Measurements from ENCODE around the gene BUD23.
"Not testable (repeated sequence)": the region's sequence is repeated elsewhere in the genome, so short reads cannot be mapped to it uniquely, and the experiment has no call there.

BUD23 gene

GRCh38 chr7:73668103-73668885 is 15.1 kb upstream of the BUD23 start:
- peak; percentile 26 for DNase-seq (ENCODE audit: low read depth)

DNA sequence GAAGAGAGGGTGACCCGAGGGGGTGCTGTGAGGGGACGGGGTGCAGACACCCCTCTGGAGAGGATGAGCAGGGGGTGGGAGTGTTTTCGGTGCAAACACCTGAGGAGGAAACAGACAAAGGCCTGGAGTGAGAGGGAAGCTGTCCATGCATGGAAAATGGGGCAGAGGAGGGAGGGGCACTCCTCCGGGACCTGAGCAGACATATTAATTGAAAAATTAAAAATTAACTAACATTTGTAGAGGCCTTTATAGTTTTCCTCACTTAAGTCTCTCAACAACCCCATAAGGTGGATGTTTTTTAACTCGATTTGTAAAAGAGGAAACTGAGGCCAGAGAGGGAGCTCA is 14.5 kb upstream of the BUD23 start:
- DNase-seq (ENCODE audit: low read depth) = no peak

- DNase-seq (ENCODE audit: low read depth) = no peak
These were observed 14.1 kb upstream of the BUD23 start for GRCh38 chr7:73669288-73669701.

GRCh38 chr7:73669858-73670385 is 13.5 kb upstream of the BUD23 start:
- DNase-seq (ENCODE audit: low read depth) = no peak

GRCh38 chr7:73671322-73671661 is 12.1 kb upstream of the BUD23 start:
- no peak for DNase-seq (ENCODE audit: low read depth)

DNA sequence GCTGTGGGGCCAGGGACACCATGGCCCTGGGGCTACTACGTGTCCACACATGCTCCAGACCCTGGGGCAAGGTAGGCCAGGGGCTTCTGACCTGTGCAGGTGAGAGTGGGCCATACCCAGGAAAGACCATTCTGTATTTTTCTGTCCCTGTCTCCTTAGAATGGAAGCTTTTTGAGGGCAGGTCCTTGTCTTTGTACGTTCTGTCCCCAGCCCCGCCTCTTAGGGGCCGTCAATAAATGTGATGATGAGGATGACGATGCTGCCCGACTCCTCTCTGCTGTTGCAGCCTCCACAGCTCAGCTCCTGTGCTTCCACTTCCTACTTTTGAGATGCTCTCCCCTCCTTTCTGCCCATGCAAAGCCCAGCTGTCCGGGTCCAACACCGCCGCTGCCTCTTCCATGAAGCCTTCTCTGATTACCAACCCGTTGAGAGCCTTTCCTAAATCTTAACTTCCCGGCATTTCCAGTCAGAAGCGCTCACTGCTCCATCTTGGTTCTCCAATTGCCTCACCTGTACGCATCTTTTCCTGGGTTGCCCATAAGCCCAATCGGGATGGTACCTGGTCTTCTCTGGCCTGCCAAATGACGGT is 11.4 kb upstream of the BUD23 start:
- DNase-seq (ENCODE audit: low read depth) = no peak

DNA sequence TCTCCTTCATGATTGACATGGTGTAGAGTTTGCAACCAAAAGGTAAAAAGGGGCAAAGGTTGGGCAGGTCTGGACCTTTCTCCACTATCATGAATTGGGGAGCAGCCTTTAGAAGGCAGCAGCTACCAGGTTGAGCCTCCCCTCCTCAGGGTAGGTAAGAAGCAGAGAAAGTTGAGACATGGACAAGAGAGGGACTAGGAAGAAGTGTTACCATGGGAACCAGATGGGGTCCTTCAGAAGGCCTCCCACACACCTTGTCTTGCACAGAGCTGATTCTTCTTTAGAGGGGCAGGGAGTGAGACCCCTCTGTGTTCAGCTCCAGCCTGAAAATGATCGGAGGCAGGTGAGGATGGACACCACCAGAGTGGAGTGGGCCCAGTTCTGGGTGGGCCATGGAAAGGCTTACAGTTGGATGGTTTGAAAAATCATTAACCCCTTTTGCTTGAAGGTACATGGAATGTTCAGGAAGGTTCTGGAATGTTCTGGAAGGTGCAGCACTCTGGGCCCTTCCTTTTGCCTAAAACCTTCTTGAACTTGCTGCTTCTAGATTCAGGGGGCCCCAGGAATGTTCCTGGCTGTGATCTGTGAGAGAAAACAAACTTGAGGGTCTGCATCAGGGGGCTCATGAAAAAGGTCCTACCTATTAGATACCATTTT is 8.8 kb upstream of the BUD23 start:
- DNase-seq (ENCODE audit: low read depth) = no peak

GRCh38 chr7:73676062-73676461 is 7.3 kb upstream of the BUD23 start:
- not testable (repeated sequence) for DNase-seq (ENCODE audit: low read depth)

DNA sequence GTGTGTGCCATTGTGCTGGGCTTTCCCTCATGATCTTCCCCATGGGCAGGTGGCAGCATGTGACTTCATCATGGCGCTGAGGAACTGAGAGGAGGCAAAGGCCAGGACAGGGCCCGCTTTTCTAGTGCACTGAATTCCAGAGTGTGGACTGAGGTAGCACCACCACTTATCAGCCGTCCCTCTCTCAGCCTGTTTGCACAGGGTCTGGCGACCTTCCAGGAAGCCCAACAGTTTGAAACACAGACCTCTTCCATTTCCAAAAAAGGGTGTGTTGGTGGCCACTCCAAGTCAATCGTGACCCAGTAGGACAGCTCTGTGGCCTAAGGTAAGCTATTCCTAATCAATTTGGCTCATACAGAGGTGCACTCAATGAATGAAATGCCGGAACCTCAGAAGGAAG is 4.5 kb upstream of the BUD23 start:
- DNase-seq (ENCODE audit: low read depth) = no peak

DNA sequence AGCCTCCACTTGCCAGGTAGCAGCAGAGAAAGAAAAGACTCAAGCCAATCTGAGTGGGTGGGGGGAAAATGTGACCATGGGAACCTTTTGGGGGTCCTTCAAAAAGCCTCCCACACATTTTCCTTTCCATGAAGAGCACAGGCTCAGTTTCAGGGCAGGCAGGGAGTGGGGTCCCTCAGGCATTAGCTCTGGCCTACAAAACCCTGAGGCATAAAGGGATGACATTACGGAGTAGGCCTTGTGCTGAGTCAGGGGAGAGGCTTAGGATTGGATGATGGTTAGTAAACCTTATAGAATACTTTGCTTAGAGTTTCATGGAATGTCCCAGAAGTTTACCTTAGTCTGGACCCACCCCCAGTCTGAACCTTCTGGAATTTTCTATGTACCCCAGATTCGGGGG is 3.7 kb upstream of the BUD23 start:
- DNase-seq (ENCODE audit: low read depth) = no peak

GRCh38 chr7:73680501-73680900 is 2.9 kb upstream of the BUD23 start:
- no peak for DNase-seq (ENCODE audit: low read depth)

DNA sequence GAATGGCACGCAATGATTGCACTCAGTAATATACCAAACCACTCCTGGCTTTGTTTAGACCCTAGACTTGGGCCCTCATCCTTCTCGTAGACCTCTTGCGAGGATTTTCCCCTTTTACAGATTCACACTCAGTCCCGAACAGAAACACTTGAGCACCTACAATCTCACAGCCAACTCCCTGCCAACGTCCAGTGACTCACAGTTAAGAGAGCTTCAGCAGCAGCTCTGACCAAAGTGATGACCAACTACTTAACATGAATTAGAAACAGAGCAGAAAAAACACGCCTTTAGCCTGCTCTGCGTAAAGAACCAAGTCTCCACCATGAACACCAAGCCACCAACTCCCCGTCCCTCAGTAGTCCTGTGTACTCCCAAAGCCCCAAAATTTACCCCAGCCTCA is 2.4 kb upstream of the BUD23 start:
- peak; percentile 40 for DNase-seq (ENCODE audit: low read depth)

DNA sequence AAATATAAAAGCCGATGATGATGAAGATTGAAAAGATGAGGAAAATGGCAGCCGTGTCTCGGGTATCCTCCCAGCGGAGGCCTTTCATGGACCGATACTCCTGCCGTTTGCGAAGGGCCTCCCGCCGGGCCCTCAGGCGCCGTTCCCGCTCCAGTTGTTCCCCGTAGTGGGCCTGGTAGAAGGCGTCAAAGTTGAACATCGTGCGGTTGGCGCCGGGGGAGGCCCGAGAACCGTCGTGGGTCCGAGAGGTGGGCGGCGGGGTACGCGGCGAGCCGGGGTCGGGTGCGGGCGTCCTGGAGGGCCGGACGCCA is 697 bp upstream of the BUD23 start:
- no peak for DNase-seq (ENCODE audit: low read depth)

GRCh38 chr7:73683788-73684693 is 644 bp downstream of the BUD23 start:
- peak; percentile 11 for DNase-seq (ENCODE audit: low read depth)

DNA sequence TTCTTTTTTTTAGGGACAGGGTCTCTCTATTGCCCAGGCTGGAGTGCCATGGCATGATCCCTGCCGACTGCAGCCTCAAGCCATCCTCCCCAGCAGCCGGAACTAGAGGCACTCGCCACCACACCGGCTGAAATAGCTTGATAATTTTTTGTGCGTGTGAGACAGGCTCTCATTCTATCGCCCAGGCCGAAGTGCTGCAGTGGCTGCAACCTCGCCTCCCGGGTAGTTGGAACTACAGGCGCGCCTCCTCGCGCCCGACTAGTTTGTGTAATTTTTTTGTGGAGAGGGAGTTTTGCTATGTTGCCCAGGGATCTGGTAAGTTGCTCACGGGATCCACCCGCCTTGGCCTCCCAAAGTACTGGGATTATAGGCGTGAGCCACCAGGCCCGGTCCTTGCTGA is 1.9 kb downstream of the BUD23 start:
- DNase-seq (ENCODE audit: low read depth) = no peak

DNA sequence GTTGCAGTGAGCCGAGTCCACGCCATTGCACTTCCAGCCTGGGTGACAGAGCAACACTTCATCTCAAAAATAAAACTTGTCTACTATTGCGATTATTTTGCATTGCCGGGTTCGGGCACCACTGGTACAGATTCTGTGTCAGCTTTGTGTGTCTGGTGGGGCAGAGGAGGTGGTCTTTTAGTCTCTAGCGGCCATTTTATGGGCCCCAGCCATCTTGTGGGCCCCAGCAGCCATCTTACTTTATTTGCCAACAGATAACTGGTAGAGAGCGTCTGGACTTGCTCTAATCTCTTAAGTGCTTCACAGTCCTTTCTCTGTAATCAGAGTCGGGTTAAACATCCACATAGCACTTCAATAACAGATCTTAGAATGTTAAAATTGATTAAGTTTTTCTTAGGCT is 4.9 kb downstream of the BUD23 start:
- DNase-seq (ENCODE audit: low read depth) = no peak

- DNase-seq (ENCODE audit: low read depth) = no peak
These were observed 7.2 kb downstream of the BUD23 start for GRCh38 chr7:73690646-73691045.

- no peak for DNase-seq (ENCODE audit: low read depth)
These were observed 13.0 kb downstream of the BUD23 start for GRCh38 chr7:73696372-73696771.

- DNase-seq (ENCODE audit: low read depth) = no peak
These were observed 15.0 kb downstream of the BUD23 start for GRCh38 chr7:73698410-73698809.

- DNase-seq (ENCODE audit: low read depth) = no peak
These were observed 16.1 kb downstream of the BUD23 start for GRCh38 chr7:73699370-73700068.

DNA sequence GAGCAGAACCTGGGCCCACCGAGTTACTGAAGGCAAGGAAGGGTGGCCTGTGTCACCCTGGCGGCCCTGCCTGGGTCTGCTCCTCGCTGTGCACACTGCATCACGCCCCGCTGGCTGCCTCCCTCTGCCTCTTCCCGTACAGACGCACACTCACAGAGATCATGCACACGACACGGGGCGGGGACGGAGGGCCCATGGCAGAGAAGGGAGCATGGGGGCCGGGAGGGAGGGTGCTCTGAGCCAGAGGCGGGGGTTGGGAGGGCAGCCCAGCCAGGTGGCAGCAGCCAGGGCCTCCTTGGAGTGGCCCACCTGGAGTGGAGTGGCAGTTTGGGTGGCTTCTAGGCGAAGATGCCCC is 16.6 kb downstream of the BUD23 start:
- DNase-seq (ENCODE audit: low read depth) = no peak

- DNase-seq (ENCODE audit: low read depth) = no peak
These were observed 17.3 kb downstream of the BUD23 start for GRCh38 chr7:73700581-73701134.
